CD4-positive, alpha-beta T cell (primary cell): ENCODE data around the gene PTPRE. TPM values are rescaled to one million over a fixed set of nuclear protein-coding genes. Genes with fewer than 3 reads are reported as not detected.

Source experiments
- ATAC-seq: fragments of 200-7000 bp; cut with Tn5 transposase; one replicate; pipeline ENCODE4 v1.10.0; 2022; ENCODE audit warnings: mild to moderate bottlenecking; ENCODE audit not compliant: poor library complexity
- CTCF ChIA-PET: fragments of 350-600 bp; sonication (Branson Sonifier 250); formaldehyde crosslinking; loops from one replicate; lab custom pipeline; 2021; ENCODE audit warnings: antibody characterized with exemption, inconsistent platforms; lab: Charles Lee
- POLR2A ChIA-PET: fragments of 350-600 bp; sonication (Branson Sonifier 250); formaldehyde crosslinking; loops from one replicate; lab custom pipeline; 2021; ENCODE audit warnings: antibody characterized with exemption, inconsistent platforms; lab: Charles Lee
- DNase-seq, 14 experiments: peaks; one replicate each; pipeline ENCODE4 v3.0.0-alpha.2; 2013 to 2020; ENCODE audit warnings: mixed read lengths in 2 of 14
- H3K27ac ChIP-seq, 2 donors: one replicate each; pipeline versions ENCODE4 v1.5.1 to v1.7.0; 2013; ENCODE audit warnings: low read length in 2 of 2, low read depth in 1 of 2, mild to moderate bottlenecking in 1 of 2
- H3K27me3 ChIP-seq, 2 experiments: 1 replicate in 1 of 2; 2 replicates in 1 of 2; pipeline versions ENCODE4 v1.6.1 to v1.7.0; 2013; ENCODE audit warnings: low read length in 2 of 2, control low read depth in 1 of 2, mild to moderate bottlenecking in 1 of 2, moderate library complexity in 1 of 2; ENCODE audit not compliant: insufficient read depth in 2 of 2, control insufficient read depth in 1 of 2
- H3K36me3 ChIP-seq: one replicate; pipeline ENCODE4 v1.6.1; 2013; ENCODE audit warnings: low read length, control low read depth; ENCODE audit not compliant: insufficient read depth
- H3K4me1 ChIP-seq: one replicate; pipeline ENCODE4 v1.6.1; 2013; ENCODE audit warnings: low read length, control low read depth; ENCODE audit not compliant: insufficient read depth
- H3K4me3 ChIP-seq: one replicate; pipeline ENCODE4 v1.5.1; 2013; ENCODE audit warnings: mild to moderate bottlenecking, low read length, moderate library complexity
- H3K9me3 ChIP-seq, 2 experiments: 1 replicate in 1 of 2; 2 replicates in 1 of 2; pipeline versions ENCODE4 v1.6.1 to v1.7.0; 2013; ENCODE audit warnings: low read length in 2 of 2, mild to moderate bottlenecking in 2 of 2, control low read depth in 1 of 2, moderate library complexity in 1 of 2; ENCODE audit not compliant: control insufficient read depth in 1 of 2, insufficient read depth in 1 of 2
- H3K27ac Mint-ChIP-seq: one replicate; pipeline ENCODE4 v1.8.0; 2020; ENCODE audit warnings: mixed read lengths
- H3K27me3 Mint-ChIP-seq: one replicate; pipeline ENCODE4 v1.8.0; 2021; ENCODE audit warnings: mixed read lengths
- H3K36me3 Mint-ChIP-seq: one replicate; pipeline ENCODE4 v1.8.0; 2021; ENCODE audit warnings: low read depth, mixed read lengths
- H3K4me1 Mint-ChIP-seq: one replicate; pipeline ENCODE4 v1.8.0; 2021; ENCODE audit warnings: low read depth, mixed read lengths
- H3K4me3 Mint-ChIP-seq: one replicate; pipeline ENCODE4 v1.8.0; 2020; ENCODE audit warnings: mild to moderate bottlenecking, mixed read lengths
- H3K9me3 Mint-ChIP-seq: one replicate; pipeline ENCODE4 v1.8.0; 2020; ENCODE audit warnings: mixed read lengths
- intact Hi-C, 2 experiments: fragments of 100-400 bp; cut with DNase I in 1 of 2; cut with micrococcal nuclease in 1 of 2; formaldehyde crosslinking; loops; one replicate each; pipeline versions ENCODE4 v1.15.1 to v1.9.0; 2023 to 2025; cut with DNase I, micrococcal nuclease
- total RNA-seq, 174 experiments: library from RNA in 2 of 174; stranded (reverse) in 2 of 174; gene quantifications; one replicate each; pipeline ENCODE4 v1.2.3 and lab custom pipeline; 2021 to 2026
- TF ChIP-seq, protein P1 (sequence below): fragments of 200-600 bp; IDR thresholded peaks from one replicate; pipeline ENCODE4 v1.8.0; 2022; ENCODE audit warnings: antibody characterized with exemption, mild to moderate bottlenecking

The PTPRE gene
- total RNA-seq, 2 experiments from 2014 or later, result 47.6 to 55.1 TPM

GRCh38 chr10:128031216-128031615, 124.3 kb downstream of the PTPRE start:
- Histone ChIP-seq H3K27ac (no peak overlapping the region), H3K36me3 (no peaks in the 10 kb centered on the region), H3K9me3 (no peaks in the 10 kb centered on the region), H3K4me3 (no peak overlapping the region), H3K27me3 (no peaks in the 10 kb centered on the region), H3K4me1 (peaks cover 5% of the 10 kb centered on the region)
- ChIA-PET CTCF (no interaction called here), POLR2A (no interaction called here)
- ATAC-seq (no peak), DNase-seq (no peak)
- H3K27me3 Mint-ChIP-seq, result no peaks in the 10 kb centered on the region
- TF ChIP-seq, protein P1, sequence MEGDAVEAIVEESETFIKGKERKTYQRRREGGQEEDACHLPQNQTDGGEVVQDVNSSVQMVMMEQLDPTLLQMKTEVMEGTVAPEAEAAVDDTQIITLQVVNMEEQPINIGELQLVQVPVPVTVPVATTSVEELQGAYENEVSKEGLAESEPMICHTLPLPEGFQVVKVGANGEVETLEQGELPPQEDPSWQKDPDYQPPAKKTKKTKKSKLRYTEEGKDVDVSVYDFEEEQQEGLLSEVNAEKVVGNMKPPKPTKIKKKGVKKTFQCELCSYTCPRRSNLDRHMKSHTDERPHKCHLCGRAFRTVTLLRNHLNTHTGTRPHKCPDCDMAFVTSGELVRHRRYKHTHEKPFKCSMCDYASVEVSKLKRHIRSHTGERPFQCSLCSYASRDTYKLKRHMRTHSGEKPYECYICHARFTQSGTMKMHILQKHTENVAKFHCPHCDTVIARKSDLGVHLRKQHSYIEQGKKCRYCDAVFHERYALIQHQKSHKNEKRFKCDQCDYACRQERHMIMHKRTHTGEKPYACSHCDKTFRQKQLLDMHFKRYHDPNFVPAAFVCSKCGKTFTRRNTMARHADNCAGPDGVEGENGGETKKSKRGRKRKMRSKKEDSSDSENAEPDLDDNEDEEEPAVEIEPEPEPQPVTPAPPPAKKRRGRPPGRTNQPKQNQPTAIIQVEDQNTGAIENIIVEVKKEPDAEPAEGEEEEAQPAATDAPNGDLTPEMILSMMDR, result no peak
- peaks cover 3% of the 10 kb centered on the region for H3K4me1 Mint-ChIP-seq
- H3K27ac Mint-ChIP-seq, result no peak overlapping the region
- intact Hi-C loops, result no loop called here
- no peaks in the 10 kb centered on the region for H3K9me3 Mint-ChIP-seq
- no peaks in the 10 kb centered on the region for H3K36me3 Mint-ChIP-seq
- H3K4me3 Mint-ChIP-seq, result no peak overlapping the region

DNA sequence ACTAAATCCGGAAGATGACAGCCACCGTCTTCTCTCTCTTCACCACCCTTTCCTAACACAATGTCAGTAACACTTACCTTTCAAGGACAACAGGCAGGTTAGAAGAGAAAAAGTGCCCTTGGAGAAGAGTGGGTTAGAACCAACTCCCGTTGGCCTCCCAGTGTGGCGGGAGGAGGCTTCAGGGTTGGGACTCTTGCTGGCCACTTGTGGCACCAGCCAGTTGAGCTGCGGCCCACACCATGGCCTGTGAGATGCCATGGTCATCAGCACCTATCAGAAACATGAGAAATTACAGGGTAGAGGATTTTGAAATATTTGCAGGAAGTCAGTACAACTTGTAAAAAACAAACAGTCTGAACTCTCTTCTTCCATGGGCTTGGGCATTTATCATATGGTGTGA, 125.6 kb downstream of the PTPRE start:
- intact Hi-C loops, result no loop called here
- H3K9me3 ChIP-seq, result no peaks in the 10 kb centered on the region
- no peaks in the 10 kb centered on the region for H3K36me3 ChIP-seq
- H3K27ac ChIP-seq, result no peak overlapping the region
- Mint-ChIP-seq H3K27me3 (no peaks in the 10 kb centered on the region), H3K36me3 (no peaks in the 10 kb centered on the region), H3K4me1 (peaks cover 3% of the 10 kb centered on the region), H3K9me3 (no peaks in the 10 kb centered on the region), H3K4me3 (no peak overlapping the region), H3K27ac (no peak overlapping the region)
- H3K27me3 ChIP-seq, result no peaks in the 10 kb centered on the region
- ChIA-PET CTCF (interaction anchor here (1.3 kb wide), 1 partner anchor 37 kb away, joined by 5 read pairs; no protein-coding TSS in a partner anchor), POLR2A (no interaction called here)
- H3K4me3 ChIP-seq, result no peak overlapping the region
- TF ChIP-seq, protein P1, result no peak
- peaks cover 5% of the 10 kb centered on the region for H3K4me1 ChIP-seq
- DNase-seq (no peak), ATAC-seq (no peak)

DNA sequence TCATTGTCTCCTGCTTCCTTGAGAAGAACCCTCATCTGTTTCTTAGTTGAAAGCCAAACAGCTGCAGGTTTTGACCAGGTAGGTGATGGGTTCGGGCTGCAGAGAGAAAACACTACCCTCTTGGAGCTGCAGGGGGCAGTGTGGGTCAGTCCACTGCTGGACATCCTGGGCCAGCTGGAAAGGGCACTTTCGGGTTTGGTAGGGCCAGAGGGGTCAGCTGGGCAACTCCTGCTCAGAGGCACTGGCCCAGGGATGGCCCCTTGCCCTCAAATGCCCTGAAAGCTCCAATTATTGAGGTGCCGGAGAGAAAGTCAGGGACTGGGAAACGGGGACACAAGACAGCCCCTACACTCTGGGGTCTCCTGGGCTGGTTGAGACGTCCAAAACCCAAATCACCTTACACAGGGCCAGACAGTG, 128.7 kb downstream of the PTPRE start:
- no peaks in the 10 kb centered on the region for H3K36me3 Mint-ChIP-seq
- peaks cover 5% of the 10 kb centered on the region for H3K4me1 ChIP-seq
- POLR2A ChIA-PET, result interaction anchor here (1.1 to 2.3 kb wide), 4 partner anchors 13 to 36 kb away, joined by 4 to 14 read pairs (median 8); no protein-coding TSS in a partner anchor
- intact Hi-C loops, result loop anchor here (1.0 to 5.0 kb wide), 2 partner anchors 34 to 117 kb away; no protein-coding TSS in a partner anchor
- no peak overlapping the region for H3K4me3 ChIP-seq
- no peak overlapping the region for H3K27ac Mint-ChIP-seq
- H3K9me3 Mint-ChIP-seq, result no peaks in the 10 kb centered on the region
- H3K4me1 Mint-ChIP-seq, result peaks cover 3% of the 10 kb centered on the region
- DNase-seq (peak; percentile 41 to 81 (median 56)), ATAC-seq (peak; percentile 73)
- no peak overlapping the region for H3K27ac ChIP-seq
- H3K4me3 Mint-ChIP-seq, result no peak overlapping the region
- H3K36me3 ChIP-seq, result no peaks in the 10 kb centered on the region
- CTCF ChIA-PET, result interaction anchor here (0.5 to 3.8 kb wide), 20 partner anchors 9 to 177 kb away, joined by 3 to 83 read pairs (median 5); partner anchors contain the start of gene PTPRE
- no peaks in the 10 kb centered on the region for H3K27me3 ChIP-seq
- TF ChIP-seq, protein P1, result peak; percentile 78
- no peaks in the 10 kb centered on the region for H3K27me3 Mint-ChIP-seq
- no peaks in the 10 kb centered on the region for H3K9me3 ChIP-seq
